HUES48 (cell line): ENCODE measurements around the gene CLIP1.

Experiments
- H3K27ac ChIP-seq: one replicate; pipeline ENCODE4 v1.7.0; 2013; ENCODE audit warnings: low read depth, low read length, inconsistent platforms
- H3K27me3 ChIP-seq: 2 replicates; pipeline ENCODE4 v1.6.1; 2013; ENCODE audit warnings: mild to moderate bottlenecking, low read length; ENCODE audit not compliant: control insufficient read depth, insufficient read depth
- H3K36me3 ChIP-seq: 2 replicates; pipeline ENCODE4 v1.6.1; 2013; ENCODE audit warnings: low read length; ENCODE audit not compliant: control insufficient read depth, insufficient read depth
- H3K4me1 ChIP-seq: 2 replicates; pipeline ENCODE4 v1.6.1; 2013; ENCODE audit warnings: mild to moderate bottlenecking, low read length; ENCODE audit not compliant: control insufficient read depth, insufficient read depth
- H3K4me3 ChIP-seq: 2 replicates; pipeline ENCODE4 v1.5.1; 2013; ENCODE audit warnings: mild to moderate bottlenecking, low read depth, low read length
- H3K9ac ChIP-seq: 2 replicates; pipeline ENCODE4 v1.6.1; 2013; ENCODE audit warnings: mild to moderate bottlenecking, low read depth, low read length, moderate library complexity
- H3K9me3 ChIP-seq: 2 replicates; pipeline ENCODE4 v1.6.1; 2013; ENCODE audit warnings: low read length; ENCODE audit not compliant: control insufficient read depth, insufficient read depth

CLIP1 gene

DNA sequence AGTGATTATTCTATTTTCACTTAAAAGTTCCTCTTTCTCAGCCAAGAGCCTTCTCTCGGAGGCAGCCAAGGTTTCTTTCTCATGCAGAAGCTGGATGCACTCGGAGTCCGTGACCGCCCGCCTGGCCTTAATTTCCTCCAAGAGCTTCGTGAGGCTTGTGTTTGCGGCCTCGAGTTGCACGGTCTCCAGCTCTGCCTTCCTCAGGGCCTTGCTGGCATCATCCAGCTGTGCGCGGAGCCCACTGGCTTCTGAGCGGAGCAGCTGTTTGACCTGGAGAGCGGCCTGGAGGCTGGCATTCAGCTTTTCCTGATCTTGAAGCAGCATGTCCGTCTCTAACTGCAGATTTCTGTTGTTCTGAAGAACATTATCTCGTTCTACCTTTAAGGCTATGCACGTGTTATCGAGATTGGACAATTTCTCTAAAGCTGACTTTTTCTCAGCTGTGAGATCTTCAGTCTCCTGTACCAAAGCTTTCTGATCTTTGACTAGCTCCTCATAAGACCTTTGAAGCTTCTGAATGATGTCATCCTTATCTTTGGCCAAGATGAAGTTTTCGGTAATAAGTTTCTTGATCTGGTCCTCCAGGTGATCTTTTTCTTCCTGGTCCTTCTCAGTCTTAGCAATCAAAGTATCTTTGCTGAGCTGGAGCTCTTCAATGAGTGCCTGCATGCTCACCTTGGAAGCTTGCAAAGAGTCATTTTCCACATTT, 99.0 kb downstream of the CLIP1 start:
- Histone ChIP-seq H3K4me3 (no peak overlapping the region), H3K27me3 (no peaks in the 10 kb centered on the region), H3K27ac (no peak overlapping the region), H3K4me1 (no peaks in the 10 kb centered on the region), H3K9me3 (no peaks in the 10 kb centered on the region), H3K36me3 (peaks cover 16% of the 10 kb centered on the region), H3K9ac (no peak overlapping the region)

DNA sequence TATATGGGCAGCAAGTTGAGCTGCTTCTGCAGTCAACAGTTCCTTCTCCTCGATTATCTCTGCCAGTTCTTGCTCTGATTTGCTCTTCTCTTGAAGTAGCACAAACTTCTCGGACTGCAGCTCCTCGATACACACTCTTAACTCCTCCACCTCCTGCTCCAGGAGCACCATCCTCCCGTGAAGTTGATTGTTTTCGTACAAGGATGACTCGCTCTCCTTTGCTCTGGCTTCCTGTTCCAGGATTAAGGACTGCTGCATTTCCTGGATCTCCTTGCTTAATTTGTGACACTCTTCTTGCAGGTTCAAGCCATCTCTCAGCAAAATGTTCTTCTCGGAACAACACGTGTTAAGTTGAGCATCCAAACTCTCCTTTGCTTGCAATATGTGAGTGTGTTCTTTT, 100.0 kb downstream of the CLIP1 start:
- Histone ChIP-seq H3K27ac (no peak overlapping the region), H3K4me1 (no peaks in the 10 kb centered on the region), H3K36me3 (peaks cover 14% of the 10 kb centered on the region), H3K9ac (no peak overlapping the region), H3K4me3 (no peak overlapping the region), H3K27me3 (no peaks in the 10 kb centered on the region), H3K9me3 (no peaks in the 10 kb centered on the region)

DNA sequence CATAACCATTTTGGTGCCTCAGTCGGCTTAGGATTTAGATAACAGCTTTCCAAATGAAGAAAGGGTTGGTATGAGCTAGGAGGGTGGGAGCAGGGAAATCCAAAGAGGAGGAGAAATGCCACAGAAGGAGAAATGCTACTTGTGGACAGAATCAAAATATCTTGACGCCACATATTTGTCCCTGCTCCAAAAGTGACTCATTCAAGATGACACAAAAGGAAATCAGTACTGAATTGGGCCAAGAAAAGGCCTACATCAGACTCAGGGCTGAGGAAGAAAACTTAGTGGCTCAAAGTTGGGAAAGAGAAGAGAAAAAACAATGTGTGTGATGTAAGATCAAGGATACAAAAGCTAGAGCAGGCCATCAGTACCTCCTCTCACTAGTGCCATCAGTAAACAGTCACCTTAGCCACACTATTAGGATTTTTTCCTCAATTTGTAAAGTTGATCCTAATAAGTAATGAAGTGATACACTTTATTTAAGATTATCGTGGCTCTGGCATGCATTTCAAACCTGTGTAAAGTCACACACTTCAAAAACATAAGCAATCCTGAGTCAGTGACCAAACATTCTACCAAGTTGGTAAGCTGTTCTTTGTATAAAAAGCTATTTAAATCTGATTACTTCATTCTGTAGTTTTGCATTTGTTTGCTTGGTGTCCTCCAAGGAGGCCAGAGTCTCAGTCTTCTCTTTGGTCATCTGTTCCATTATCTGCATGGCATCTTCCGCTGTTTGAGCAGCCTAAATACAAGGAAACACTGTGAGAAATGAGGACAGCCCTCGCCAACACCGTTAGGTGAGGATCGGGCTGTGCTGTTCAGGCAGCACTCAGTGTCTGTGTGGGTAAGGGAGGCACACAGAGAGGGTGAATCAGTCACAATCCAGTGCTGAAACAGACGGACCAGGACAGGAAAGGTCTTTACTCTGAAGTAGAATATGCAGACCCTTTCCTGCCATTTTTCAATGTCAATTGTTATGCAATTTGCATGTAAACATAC, 103.6 kb downstream of the CLIP1 start:
- Histone ChIP-seq H3K27ac (no peak overlapping the region), H3K36me3 (peaks cover 5% of the 10 kb centered on the region; the same call in 1 of the 2 replicates), H3K4me3 (no peak overlapping the region), H3K27me3 (no peaks in the 10 kb centered on the region), H3K9me3 (no peaks in the 10 kb centered on the region), H3K9ac (no peak overlapping the region), H3K4me1 (no peaks in the 10 kb centered on the region)

DNA sequence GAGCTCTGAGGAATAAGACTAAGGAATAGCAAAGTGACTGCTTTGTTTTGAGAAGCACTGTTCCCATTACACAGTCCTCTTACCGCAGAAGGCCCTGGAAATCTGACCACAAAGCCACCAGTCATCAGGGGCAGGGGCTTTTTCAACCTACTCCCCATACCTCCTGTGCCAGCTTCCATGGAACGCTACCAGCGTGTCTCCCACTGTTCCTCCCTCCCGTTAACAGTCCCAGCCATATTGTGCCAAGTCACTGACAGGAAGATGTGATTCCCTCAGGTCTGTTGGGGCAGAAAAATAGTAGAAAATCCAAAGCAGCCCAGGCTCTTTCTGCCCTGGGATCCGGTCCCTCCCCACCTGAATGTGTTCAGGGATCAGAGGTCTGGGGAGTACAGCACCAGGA, 109.5 kb downstream of the CLIP1 start:
- no peak overlapping the region for H3K9ac ChIP-seq
- H3K27me3 ChIP-seq = no peaks in the 10 kb centered on the region
- H3K4me3 ChIP-seq = no peak overlapping the region
- peaks cover 4% of the 10 kb centered on the region; the same call in 1 of the 2 replicates for H3K36me3 ChIP-seq
- no peaks in the 10 kb centered on the region for H3K4me1 ChIP-seq
- no peaks in the 10 kb centered on the region for H3K9me3 ChIP-seq
- no peak overlapping the region for H3K27ac ChIP-seq

DNA sequence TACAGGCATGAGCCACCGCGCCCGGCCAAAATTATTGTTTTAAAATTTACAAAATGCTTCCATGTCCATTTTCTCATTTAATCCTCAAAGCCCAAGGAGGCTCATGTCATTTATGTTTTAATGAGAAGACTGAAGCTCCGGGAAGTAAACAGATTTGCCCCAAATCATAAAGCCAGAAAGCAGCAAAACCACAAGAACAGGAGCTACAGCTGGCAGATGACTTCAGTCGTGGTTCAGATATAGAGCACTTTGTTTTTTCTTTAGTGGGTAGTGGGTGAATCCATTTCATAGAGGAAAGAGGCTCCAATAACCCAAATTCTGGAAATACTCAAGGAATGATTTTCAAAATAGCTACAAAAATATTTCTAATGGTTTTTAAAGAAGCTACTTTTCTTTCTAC, 110.8 kb downstream of the CLIP1 start:
- H3K27me3 ChIP-seq = no peaks in the 10 kb centered on the region
- H3K4me3 ChIP-seq = no peak overlapping the region
- no peaks in the 10 kb centered on the region for H3K4me1 ChIP-seq
- no peak overlapping the region for H3K9ac ChIP-seq
- no peaks in the 10 kb centered on the region for H3K36me3 ChIP-seq
- no peak overlapping the region for H3K27ac ChIP-seq
- H3K9me3 ChIP-seq = no peaks in the 10 kb centered on the region

DNA sequence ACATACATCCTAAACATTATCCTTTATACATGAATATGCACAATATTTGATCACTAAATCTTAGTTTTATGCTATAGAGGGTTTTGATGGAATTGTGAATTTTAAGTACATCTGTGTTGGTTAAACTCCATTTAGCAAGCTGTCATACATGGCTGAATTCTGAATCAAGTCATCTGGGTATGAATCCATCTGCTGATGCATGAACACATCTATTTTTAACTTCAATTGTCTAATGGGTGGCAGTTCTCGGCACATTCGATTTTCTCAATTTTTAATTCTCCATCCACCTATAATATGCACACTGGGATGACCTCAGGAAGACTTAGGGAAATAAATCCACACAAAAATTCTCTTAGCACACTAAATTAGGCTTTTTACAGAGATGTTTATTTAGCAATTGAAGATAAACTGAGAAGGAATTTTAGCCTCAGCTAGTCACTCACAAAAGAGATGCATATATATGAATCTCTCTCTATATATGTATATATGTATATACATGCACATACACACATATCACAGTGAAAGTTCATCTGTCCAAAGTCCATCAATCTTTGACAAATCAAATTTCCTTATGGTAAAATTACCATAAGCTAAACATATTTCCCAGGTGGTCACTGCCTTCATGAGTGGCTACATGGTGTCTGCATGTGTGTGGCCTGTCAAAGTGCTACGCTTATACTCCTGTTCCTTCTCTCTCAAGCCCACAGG, 111.7 kb downstream of the CLIP1 start:
- H3K27ac ChIP-seq = no peak overlapping the region
- no peaks in the 10 kb centered on the region for H3K27me3 ChIP-seq
- no peak overlapping the region for H3K4me3 ChIP-seq
- H3K4me1 ChIP-seq = no peaks in the 10 kb centered on the region
- no peaks in the 10 kb centered on the region for H3K9me3 ChIP-seq
- H3K36me3 ChIP-seq = no peaks in the 10 kb centered on the region
- H3K9ac ChIP-seq = no peak overlapping the region

DNA sequence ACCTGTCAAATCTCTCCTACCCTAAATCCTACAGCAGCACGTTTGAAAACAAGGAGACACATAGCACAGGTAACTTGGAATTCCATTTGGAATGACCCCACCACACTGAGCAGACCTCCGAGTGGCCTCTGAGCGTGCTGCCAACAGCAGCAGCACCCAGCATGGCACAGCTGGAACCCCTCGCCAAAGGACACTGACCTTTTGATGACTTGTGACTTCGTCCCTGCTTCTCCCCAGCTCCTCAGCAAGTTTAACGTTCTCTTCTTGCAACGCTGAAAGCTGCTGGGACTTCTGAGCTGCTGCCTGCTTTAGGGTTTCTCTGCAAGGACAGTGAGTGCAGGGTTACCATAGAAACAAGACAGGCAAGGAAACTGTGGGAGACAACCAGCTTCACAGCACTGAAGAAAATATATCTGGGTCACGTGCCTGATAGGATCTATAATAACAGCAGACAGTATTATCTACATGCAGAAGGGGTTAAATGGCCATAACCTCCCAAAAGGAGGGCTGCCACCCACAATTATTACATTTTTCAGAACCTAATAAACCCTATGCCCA, 112.8 kb downstream of the CLIP1 start:
- Histone ChIP-seq H3K36me3 (no peaks in the 10 kb centered on the region), H3K27me3 (no peaks in the 10 kb centered on the region), H3K9me3 (no peaks in the 10 kb centered on the region), H3K9ac (no peak overlapping the region), H3K4me1 (no peaks in the 10 kb centered on the region), H3K27ac (no peak overlapping the region), H3K4me3 (no peak overlapping the region)

DNA sequence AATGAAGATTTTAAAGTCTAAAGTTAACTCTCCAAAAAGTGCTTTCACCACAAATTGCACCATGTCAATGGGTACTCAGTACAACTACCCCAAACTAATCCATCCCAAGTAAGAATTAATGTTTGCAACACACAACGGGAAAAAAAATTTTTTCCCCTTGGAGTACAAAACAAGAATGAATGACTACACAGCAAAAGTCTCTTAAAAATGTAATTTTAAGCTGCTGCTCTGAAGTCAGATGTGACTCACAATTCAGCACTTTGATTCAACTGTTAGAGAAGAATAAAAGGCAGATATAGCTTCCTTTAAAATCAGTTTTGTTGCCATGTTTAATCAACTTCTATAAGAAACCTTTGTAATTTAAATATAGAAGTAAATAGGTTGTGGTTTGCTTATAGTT, 113.7 kb downstream of the CLIP1 start:
- Histone ChIP-seq H3K27me3 (no peaks in the 10 kb centered on the region), H3K9ac (no peak overlapping the region), H3K36me3 (no peaks in the 10 kb centered on the region), H3K4me3 (no peak overlapping the region), H3K27ac (no peak overlapping the region), H3K9me3 (no peaks in the 10 kb centered on the region), H3K4me1 (no peaks in the 10 kb centered on the region)

DNA sequence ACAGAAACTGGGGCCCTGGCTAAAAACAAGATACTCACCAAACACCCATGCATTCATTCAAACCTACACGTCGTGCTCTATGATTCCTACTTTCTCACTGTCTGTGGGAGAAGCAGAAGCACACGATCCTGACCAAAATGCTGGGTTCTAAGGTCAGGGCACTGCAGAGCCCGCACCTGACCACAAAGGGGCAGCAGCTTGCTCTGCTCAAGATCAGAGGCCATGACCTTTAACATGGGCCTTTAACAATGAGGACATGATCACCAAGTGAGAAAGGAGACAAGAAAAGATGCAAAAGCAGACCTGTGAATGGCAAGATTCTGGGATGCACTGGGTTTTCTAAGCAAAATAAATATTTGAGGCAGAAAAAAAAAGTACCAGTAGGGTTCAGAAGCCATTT, 116.1 kb downstream of the CLIP1 start:
- no peaks in the 10 kb centered on the region for H3K27me3 ChIP-seq
- H3K4me3 ChIP-seq = no peak overlapping the region
- no peak overlapping the region for H3K27ac ChIP-seq
- no peaks in the 10 kb centered on the region for H3K4me1 ChIP-seq
- no peaks in the 10 kb centered on the region for H3K9me3 ChIP-seq
- no peaks in the 10 kb centered on the region for H3K36me3 ChIP-seq
- no peak overlapping the region for H3K9ac ChIP-seq

DNA sequence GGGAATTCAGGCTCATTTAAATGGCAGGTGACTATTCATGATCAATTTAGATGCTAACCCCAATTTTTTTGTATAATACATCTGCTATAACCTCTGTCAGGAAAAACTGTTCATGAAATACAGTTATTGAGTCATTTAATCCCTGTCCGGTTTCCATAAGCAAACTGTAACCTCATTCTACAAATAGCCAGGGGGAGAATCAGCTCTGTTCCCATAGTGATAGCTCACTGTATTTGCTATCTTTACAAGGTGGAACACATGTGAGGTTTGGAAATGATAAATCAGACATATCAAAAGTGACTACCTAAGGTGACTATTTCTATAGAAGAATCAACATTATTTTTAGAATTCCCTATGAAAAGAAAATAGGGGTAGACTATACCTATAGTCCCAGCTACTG, 117.5 kb downstream of the CLIP1 start:
- Histone ChIP-seq H3K4me1 (no peaks in the 10 kb centered on the region), H3K27me3 (no peaks in the 10 kb centered on the region), H3K9me3 (no peaks in the 10 kb centered on the region), H3K36me3 (no peaks in the 10 kb centered on the region), H3K9ac (no peak overlapping the region), H3K4me3 (no peak overlapping the region), H3K27ac (no peak overlapping the region)
